GM23338 (cell line): Measurements from ENCODE around the gene TGIF1. TPM values are rescaled to one million over a fixed set of nuclear protein-coding genes. Genes with fewer than 3 reads are reported as not detected.

Experiments
- ATAC-seq: fragments of 200-7000 bp; cut with Tn5 transposase; 3 replicates; pipeline ENCODE4 v1.9.1; 2020
- DNase-seq: peaks from one replicate; pipeline ENCODE4 v3.0.0-alpha.2; 2015; ENCODE audit warnings: low spot score
- H2AFZ ChIP-seq: fragments of 200-600 bp; sonication (generic); 2 replicates; pipeline ENCODE4 v1.8.0; 2016; ENCODE audit warnings: antibody characterized with exemption, mild to moderate bottlenecking, moderate library complexity
- H3F3A ChIP-seq: fragments of 200-600 bp; sonication (generic); replicated peaks from 2 replicates; pipeline ENCODE4 v1.8.0; 2017; ENCODE audit warnings: antibody characterized with exemption, mixed run types, low read depth
- H3K27ac ChIP-seq: fragments of 200-600 bp; sonication (generic); 2 replicates; pipeline ENCODE4 v1.6.1; 2016; ENCODE audit warnings: low read depth
- H3K27me3 ChIP-seq: fragments of 200-600 bp; sonication (generic); 2 replicates; pipeline ENCODE4 v1.8.0; 2016; ENCODE audit warnings: mild to moderate bottlenecking, mixed run types, moderate library complexity; ENCODE audit not compliant: insufficient read depth
- H3K36me3 ChIP-seq: fragments of 200-600 bp; sonication (generic); 2 replicates; pipeline ENCODE4 v1.8.0; 2016; ENCODE audit warnings: mild to moderate bottlenecking; ENCODE audit not compliant: insufficient read depth
- H3K4me1 ChIP-seq: fragments of 200-600 bp; sonication (generic); 2 replicates; pipeline ENCODE4 v1.8.0; 2016; ENCODE audit warnings: mild to moderate bottlenecking, moderate library complexity; ENCODE audit not compliant: insufficient read depth
- H3K4me2 ChIP-seq: fragments of 200-600 bp; sonication (generic); 2 replicates; pipeline ENCODE4 v1.7.1; 2017; ENCODE audit warnings: mixed run types
- H3K4me3 ChIP-seq: fragments of 200-600 bp; sonication (generic); 2 replicates; pipeline ENCODE4 v1.6.1; 2016; ENCODE audit warnings: mixed run types
- H3K79me2 ChIP-seq: fragments of 200-600 bp; sonication (generic); replicated peaks from 2 replicates; pipeline ENCODE4 v1.8.0; 2017; ENCODE audit warnings: mild to moderate bottlenecking; ENCODE audit not compliant: insufficient read depth
- H3K9me2 ChIP-seq: fragments of 200-600 bp; sonication (generic); 2 replicates; pipeline ENCODE4 v1.8.0; 2017; ENCODE audit not compliant: insufficient read depth
- H4K20me1 ChIP-seq: fragments of 200-600 bp; sonication (generic); replicated peaks from 2 replicates; pipeline ENCODE4 v1.8.0; 2017; ENCODE audit warnings: mild to moderate bottlenecking; ENCODE audit not compliant: insufficient read depth
- H3K27ac Mint-ChIP-seq: 2 replicates; pipeline ENCODE4 v1.8.0; 2020; ENCODE audit warnings: inconsistent platforms, mild to moderate bottlenecking, moderate library complexity, mixed read lengths
- H3K27me3 Mint-ChIP-seq: 3 replicates; pipeline ENCODE4 v1.8.0; 2022; ENCODE audit warnings: low read depth, mild to moderate bottlenecking, moderate library complexity, mixed read lengths, inconsistent platforms; ENCODE audit not compliant: insufficient read depth, poor library complexity
- H3K36me3 Mint-ChIP-seq: 3 replicates; pipeline ENCODE4 v1.8.0; 2021; ENCODE audit warnings: low read depth, mild to moderate bottlenecking, inconsistent platforms, moderate library complexity, mixed read lengths
- H3K4me1 Mint-ChIP-seq: 3 replicates; pipeline ENCODE4 v1.8.0; 2020; ENCODE audit warnings: mild to moderate bottlenecking, inconsistent platforms, mixed read lengths
- H3K4me3 Mint-ChIP-seq: 3 replicates; pipeline ENCODE4 v1.8.0; 2021; ENCODE audit warnings: moderate library complexity, mild to moderate bottlenecking, inconsistent platforms, mixed read lengths
- H3K9me3 Mint-ChIP-seq: 3 replicates; pipeline ENCODE4 v1.8.0; 2020; ENCODE audit warnings: moderate library complexity, mild to moderate bottlenecking, inconsistent platforms, mixed read lengths
- EZH2phosphoT487 ChIP-seq: fragments of 200-600 bp; sonication (generic); IDR thresholded peaks from one replicate; pipeline ENCODE4 v1.8.1; 2018; ENCODE audit warnings: antibody characterized with exemption; ENCODE audit not compliant: unreplicated experiment
- POLR2AphosphoS5 ChIP-seq: IDR thresholded peaks from 2 replicates; pipeline ENCODE4 v1.6.1; 2016; ENCODE audit warnings: antibody characterized with exemption, low read depth
- ZNF331 ChIP-seq: fragments of 250-450 bp; sonication (Bioruptor Pico); IDR thresholded peaks from 2 replicates; pipeline ENCODE4 v1.5.0; 2020; ENCODE audit warnings: low read depth, mild to moderate bottlenecking, moderate library complexity
- polyA plus RNA-seq: library from polyadenylated mRNA; unstranded; fragments of >200 nt; fragmentation: Nextera tagmentation; extraction: Ambion mirVana; gene quantifications from 2 replicates; pipeline ENCODE4 v1.2.1, GENCODE V29; 2016
- total RNA-seq: library from RNA; depleted of rRNA; stranded (reverse); fragments of >200 nt; shearing (Covaris generic); gene quantifications from 2 replicates; pipeline ENCODE4 v1.2.3, GENCODE V29; 2014
- TF ChIP-seq, protein P1 (sequence below), 2 experiments: fragments of 200-600 bp in 1 of 2; sonication (generic) in 1 of 2; conservative IDR thresholded peaks; 2 replicates each; pipeline versions ENCODE4 v1.5.1 to v1.6.1; 2016 to 2017; ENCODE audit warnings: antibody characterized with exemption in 2 of 2, low read depth in 2 of 2, mild to moderate bottlenecking in 2 of 2, moderate library complexity in 1 of 2

The TGIF1 gene
- total and polyA plus RNA-seq, 2 experiments from 2014 or later = 294 to 316 TPM

DNA sequence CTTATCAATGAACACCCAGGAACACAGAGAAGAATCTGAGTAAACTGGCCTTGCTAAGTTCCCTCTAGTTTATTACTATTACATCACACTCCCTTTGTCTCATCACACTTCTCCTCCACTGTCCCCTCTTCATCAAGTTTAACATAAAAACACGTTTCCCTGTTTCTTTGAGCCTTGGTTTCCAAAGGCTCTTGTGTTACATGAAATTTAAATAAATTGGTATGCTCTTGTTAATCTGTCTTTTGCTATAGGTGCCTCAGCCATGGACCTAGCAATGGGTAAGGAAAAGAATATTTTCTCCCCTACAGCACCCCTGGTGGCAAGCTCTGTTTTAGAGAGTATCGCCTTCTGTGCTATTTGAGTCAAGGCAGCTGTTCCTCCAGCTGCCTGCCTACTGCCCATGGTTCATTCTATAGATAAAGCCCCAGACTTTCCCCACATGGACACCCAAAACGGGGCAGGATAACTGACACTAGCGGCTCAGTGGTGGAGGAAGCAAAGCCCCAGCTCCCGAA is 31.8 kb downstream of the TGIF1 start:
- H4K20me1 ChIP-seq = no peaks in the 10 kb centered on the region
- H2AFZ ChIP-seq = peak overlapping the region; percentile 90
- H3K27ac ChIP-seq = no peak overlapping the region
- no peak overlapping the region for H3K4me2 ChIP-seq
- H3K36me3 ChIP-seq = no peaks in the 10 kb centered on the region
- peaks cover 4% of the 10 kb centered on the region; the same call in 1 of the 2 replicates for H3K4me1 ChIP-seq
- H3K9me2 ChIP-seq = peaks cover 14% of the 10 kb centered on the region; the same call in 1 of the 2 replicates
- Mint-ChIP-seq H3K27ac (no peak overlapping the region), H3K4me3 (no peak overlapping the region), H3K27me3 (peaks cover 8% of the 10 kb centered on the region), H3K4me1 (peaks cover 23% of the 10 kb centered on the region), H3K36me3 (no peaks in the 10 kb centered on the region; the same call in 2 of the 3 replicates), H3K9me3 (no peaks in the 10 kb centered on the region)
- ATAC-seq (peak; percentile 98), DNase-seq (peak; percentile 83)
- no peak for TF ChIP-seq EZH2phosphoT487
- TF ChIP-seq, protein P1, sequence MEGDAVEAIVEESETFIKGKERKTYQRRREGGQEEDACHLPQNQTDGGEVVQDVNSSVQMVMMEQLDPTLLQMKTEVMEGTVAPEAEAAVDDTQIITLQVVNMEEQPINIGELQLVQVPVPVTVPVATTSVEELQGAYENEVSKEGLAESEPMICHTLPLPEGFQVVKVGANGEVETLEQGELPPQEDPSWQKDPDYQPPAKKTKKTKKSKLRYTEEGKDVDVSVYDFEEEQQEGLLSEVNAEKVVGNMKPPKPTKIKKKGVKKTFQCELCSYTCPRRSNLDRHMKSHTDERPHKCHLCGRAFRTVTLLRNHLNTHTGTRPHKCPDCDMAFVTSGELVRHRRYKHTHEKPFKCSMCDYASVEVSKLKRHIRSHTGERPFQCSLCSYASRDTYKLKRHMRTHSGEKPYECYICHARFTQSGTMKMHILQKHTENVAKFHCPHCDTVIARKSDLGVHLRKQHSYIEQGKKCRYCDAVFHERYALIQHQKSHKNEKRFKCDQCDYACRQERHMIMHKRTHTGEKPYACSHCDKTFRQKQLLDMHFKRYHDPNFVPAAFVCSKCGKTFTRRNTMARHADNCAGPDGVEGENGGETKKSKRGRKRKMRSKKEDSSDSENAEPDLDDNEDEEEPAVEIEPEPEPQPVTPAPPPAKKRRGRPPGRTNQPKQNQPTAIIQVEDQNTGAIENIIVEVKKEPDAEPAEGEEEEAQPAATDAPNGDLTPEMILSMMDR (conservative IDR thresholded peaks at IDR 0.05; ENCODE audit: low read depth in 2 of 2) = peak; percentile 64 to 77
- H3F3A ChIP-seq = peaks cover 8% of the 10 kb centered on the region; the same call in 1 of the 2 replicates
- H3K27me3 ChIP-seq = no peaks in the 10 kb centered on the region
- H3K4me3 ChIP-seq = no peak overlapping the region
- no peaks in the 10 kb centered on the region for H3K79me2 ChIP-seq

GRCh38 chr18:3482258-3482657 is 32.3 kb downstream of the TGIF1 start:
- H3K27me3 Mint-ChIP-seq = peaks cover 8% of the 10 kb centered on the region
- Histone ChIP-seq H3K4me2 (no peak overlapping the region), H2AFZ (peak overlapping the region; percentile 84; the same call in 1 of the 2 replicates), H3K4me3 (no peak overlapping the region), H3K4me1 (peaks cover 4% of the 10 kb centered on the region; the same call in 1 of the 2 replicates), H3F3A (peaks cover 8% of the 10 kb centered on the region; the same call in 1 of the 2 replicates), H3K36me3 (no peaks in the 10 kb centered on the region), H3K79me2 (no peaks in the 10 kb centered on the region), H3K9me2 (peaks cover 14% of the 10 kb centered on the region; the same call in 1 of the 2 replicates), H3K27me3 (no peaks in the 10 kb centered on the region), H4K20me1 (no peaks in the 10 kb centered on the region), H3K27ac (no peak overlapping the region)
- TF ChIP-seq, protein P1 (conservative IDR thresholded peaks at IDR 0.05; ENCODE audit: low read depth in 2 of 2) = no peak
- TF ChIP-seq POLR2AphosphoS5 (no peak), ZNF331 (no peak)
- peaks cover 23% of the 10 kb centered on the region for H3K4me1 Mint-ChIP-seq
- H3K9me3 Mint-ChIP-seq = no peaks in the 10 kb centered on the region
- ATAC-seq = no peak
- DNase-seq = no peak
- H3K27ac Mint-ChIP-seq = no peak overlapping the region
- no peak overlapping the region for H3K4me3 Mint-ChIP-seq
- H3K36me3 Mint-ChIP-seq = no peaks in the 10 kb centered on the region
